Measurements from ENCODE around the gene NFE2L3.

DNA sequence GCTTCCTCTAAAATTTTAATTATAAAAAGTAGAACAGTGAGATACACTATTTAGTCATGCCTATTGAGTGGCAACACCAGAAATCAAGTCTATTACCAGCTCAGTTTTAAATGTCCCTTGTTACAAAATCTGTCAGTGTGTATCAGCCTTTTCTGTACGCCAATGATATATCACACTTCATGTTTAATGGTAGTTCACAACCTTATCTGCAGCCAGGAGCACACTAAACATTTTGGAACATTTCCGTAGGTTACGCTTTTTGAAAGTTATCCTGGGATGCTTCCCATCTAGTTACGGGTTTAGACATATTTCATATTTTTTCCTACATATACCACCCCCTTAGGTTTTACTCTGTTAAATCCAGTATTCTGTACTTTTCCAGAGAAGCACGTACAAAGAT is 43.2 kb downstream of the NFE2L3 start:
- TF ChIP-seq, protein P1, sequence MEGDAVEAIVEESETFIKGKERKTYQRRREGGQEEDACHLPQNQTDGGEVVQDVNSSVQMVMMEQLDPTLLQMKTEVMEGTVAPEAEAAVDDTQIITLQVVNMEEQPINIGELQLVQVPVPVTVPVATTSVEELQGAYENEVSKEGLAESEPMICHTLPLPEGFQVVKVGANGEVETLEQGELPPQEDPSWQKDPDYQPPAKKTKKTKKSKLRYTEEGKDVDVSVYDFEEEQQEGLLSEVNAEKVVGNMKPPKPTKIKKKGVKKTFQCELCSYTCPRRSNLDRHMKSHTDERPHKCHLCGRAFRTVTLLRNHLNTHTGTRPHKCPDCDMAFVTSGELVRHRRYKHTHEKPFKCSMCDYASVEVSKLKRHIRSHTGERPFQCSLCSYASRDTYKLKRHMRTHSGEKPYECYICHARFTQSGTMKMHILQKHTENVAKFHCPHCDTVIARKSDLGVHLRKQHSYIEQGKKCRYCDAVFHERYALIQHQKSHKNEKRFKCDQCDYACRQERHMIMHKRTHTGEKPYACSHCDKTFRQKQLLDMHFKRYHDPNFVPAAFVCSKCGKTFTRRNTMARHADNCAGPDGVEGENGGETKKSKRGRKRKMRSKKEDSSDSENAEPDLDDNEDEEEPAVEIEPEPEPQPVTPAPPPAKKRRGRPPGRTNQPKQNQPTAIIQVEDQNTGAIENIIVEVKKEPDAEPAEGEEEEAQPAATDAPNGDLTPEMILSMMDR (IDR thresholded peaks at IDR 0.05): no peak
- TF ChIP-seq POLR2A (IDR thresholded peaks at IDR 0.05): no peak
- no peak for TF ChIP-seq POLR2AphosphoS5 (IDR thresholded peaks at IDR 0.05)

Measured in suprapubic skin (tissue), 4 donors.